ENCODE measurements around the gene APOL1. TPM values are rescaled to one million over a fixed set of nuclear protein-coding genes. Genes with fewer than 3 reads are reported as not detected.
"Not testable (repeated sequence)": the region's sequence is repeated elsewhere in the genome, so short reads cannot be mapped to it uniquely, and the experiment has no call there.

The APOL1 gene
- total and polyA plus RNA-seq, 7 experiments from 2014 or later = 6.2 to 91.1 (median 17.8) TPM

DNA sequence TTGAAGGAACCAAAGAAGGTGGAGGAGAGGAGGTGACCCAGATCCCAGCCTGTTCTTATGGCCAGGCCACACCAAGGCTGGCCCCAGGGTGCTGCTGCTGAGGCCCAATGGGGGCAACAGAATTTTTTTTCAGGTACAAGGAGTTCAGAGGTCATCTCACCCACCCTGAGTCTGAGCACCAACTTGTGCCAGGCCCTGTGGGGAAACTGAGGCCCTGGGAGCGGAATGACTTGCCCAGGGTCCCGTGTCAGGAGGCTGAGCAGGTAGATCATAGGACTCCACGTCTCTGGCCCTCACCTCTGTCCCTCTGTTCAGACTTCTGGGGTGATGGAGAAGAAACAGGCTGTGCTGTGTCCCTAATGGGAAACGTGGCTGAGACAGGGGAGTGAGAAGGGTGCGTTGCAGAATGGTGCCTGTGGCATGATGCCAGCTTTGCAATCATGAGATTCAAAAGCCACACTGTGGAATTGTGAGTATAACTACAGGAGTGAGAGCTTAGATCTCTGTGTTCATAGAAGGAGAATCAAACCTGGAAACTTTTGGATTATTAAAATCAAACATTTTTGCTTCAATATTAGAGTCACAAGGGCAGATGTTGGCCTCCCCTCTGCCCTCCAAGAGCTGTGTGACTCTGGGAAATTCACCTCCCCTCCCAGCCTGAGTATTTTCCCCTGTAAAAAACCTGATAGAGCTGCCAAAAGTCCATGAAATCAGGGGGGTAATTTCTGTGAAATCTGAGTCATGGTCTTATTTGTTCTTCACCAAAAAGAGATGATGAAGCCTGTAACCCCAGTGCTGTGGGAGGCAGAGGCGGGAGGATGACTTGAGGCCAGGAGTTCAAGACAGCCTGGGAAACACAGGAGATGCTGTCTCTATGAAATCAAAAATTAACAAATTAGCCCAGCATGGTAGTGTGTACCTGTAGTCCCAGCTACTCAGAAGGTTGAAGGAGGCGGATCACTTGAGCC lies 874 bp downstream of the APOL1 start:
- H3K9me3 ChIP-seq (ENCODE audit: control insufficient read depth in 2 of 3, low read length in 3 of 3) = no peaks in the 10 kb centered on the region
- peaks cover 0 to 5% (median 0%) of the 10 kb centered on the region in 11 donors for H3K9me3 Mint-ChIP-seq
- H3K4me1 Mint-ChIP-seq = peaks cover 40 to 65% (median 54%) of the 10 kb centered on the region in 7 donors
- H3K4me1 ChIP-seq (ENCODE audit: control insufficient read depth in 2 of 2, insufficient read depth in 2 of 2, low read length in 2 of 2) = peaks cover 15 to 29% of the 10 kb centered on the region in 2 donors
- CTCF ChIA-PET = interaction anchor here (0.5 to 1.9 kb wide), 4 partner anchors 15 to 226 kb away, joined by 3 to 11 read pairs (median 6); partner anchors contain the start of gene APOL2
- peak overlapping the region; percentile 92 for H3K4me3 ChIP-seq (ENCODE audit: low read length)
- ATAC-seq (no peak), DNase-seq (peak in 1 of 9 donors; percentile 49)
- H3K27me3 Mint-ChIP-seq = no peaks in the 10 kb centered on the region
- peak overlapping the region; percentile 73 for H3K27ac ChIP-seq (ENCODE audit: low read depth, low read length)
- peaks cover 18 to 30% (median 26%) of the 10 kb centered on the region in 5 donors for H3K36me3 Mint-ChIP-seq
- POLR2A ChIA-PET = interaction anchor here (0.9 to 3.5 kb wide), 3 partner anchors 14 to 275 kb away, joined by 3 to 24 read pairs (median 3); partner anchors contain the start of genes APOL2 and EIF3D
- peak overlapping the region; percentile 85 to 99 (median 96) for H3K4me3 Mint-ChIP-seq
- intact Hi-C loops (cut with micrococcal nuclease) = loop anchor here (1.0 kb wide), 1 partner anchor 15 kb away; the partner anchor contains the start of gene APOL2 (in 2 of the 2)
- peak overlapping the region; percentile 87 to 98 (median 93) for H3K27ac Mint-ChIP-seq
- peaks cover 0 to 22% (median 0%) of the 10 kb centered on the region in 3 experiments for H3K36me3 ChIP-seq (ENCODE audit: control insufficient read depth in 2 of 3, insufficient read depth in 3 of 3, low read length in 3 of 3)
- H3K27me3 ChIP-seq (ENCODE audit: control insufficient read depth in 2 of 2, insufficient read depth in 2 of 2, low read length in 2 of 2) = no peaks in the 10 kb centered on the region

DNA sequence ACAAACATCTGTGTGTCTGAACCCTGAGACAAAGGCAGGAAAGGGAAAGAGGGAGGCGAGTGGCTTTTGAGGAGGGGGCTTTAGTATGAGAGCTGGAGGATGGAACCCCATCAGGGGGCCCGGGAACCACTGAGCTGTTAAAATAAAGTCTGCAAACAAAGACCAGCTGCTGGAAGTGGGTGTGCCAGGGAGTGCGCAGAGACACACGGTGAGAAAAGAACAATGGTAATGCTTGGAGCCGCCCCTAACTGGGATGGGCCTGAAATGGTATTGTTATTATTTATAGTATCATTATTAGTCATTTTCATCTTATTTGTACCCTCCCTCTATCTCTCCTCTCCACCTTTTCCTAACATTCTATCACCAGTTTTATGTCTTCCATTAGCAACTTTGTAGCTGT lies 2.6 kb downstream of the APOL1 start:
- intact Hi-C loops (cut with micrococcal nuclease); ATAC-seq; H3K4me3 ChIP-seq (ENCODE audit: low read length); H3K27me3 ChIP-seq (ENCODE audit: control insufficient read depth in 2 of 2, insufficient read depth in 2 of 2, low read length in 2 of 2); H3K27me3 Mint-ChIP-seq; DNase-seq; H3K9me3 Mint-ChIP-seq; H3K27ac ChIP-seq (ENCODE audit: low read depth, low read length); H3K9me3 ChIP-seq (ENCODE audit: control insufficient read depth in 2 of 3, low read length in 3 of 3): not testable (repeated sequence)
- Mint-ChIP-seq H3K4me1 (peaks cover 46 to 73% (median 59%) of the 10 kb centered on the region in 7 donors), H3K36me3 (peaks cover 13 to 36% (median 29%) of the 10 kb centered on the region in 5 donors), H3K4me3 (peak overlapping the region in 9 of 10 donors; percentile 7 to 99 (median 64)), H3K27ac (peak overlapping the region in 7 of 9 donors; percentile 23 to 83 (median 44))
- peaks cover 19 to 34% of the 10 kb centered on the region in 2 donors for H3K4me1 ChIP-seq (ENCODE audit: control insufficient read depth in 2 of 2, insufficient read depth in 2 of 2, low read length in 2 of 2)
- ChIA-PET CTCF (interaction anchor here (1.4 kb wide), 1 partner anchor 16 kb away, joined by 7 read pairs; the partner anchor contains the start of gene APOL2), POLR2A (interaction anchor here (3.5 kb wide), 1 partner anchor 16 kb away, joined by 24 read pairs; the partner anchor contains the start of gene APOL2)
- peaks cover 3 to 37% (median 7%) of the 10 kb centered on the region in 3 experiments for H3K36me3 ChIP-seq (ENCODE audit: control insufficient read depth in 2 of 3, insufficient read depth in 3 of 3, low read length in 3 of 3)

GRCh38 chr22:36256478-36256877 lies 3.5 kb downstream of the APOL1 start:
- Histone ChIP-seq H3K36me3 (ENCODE audit: control insufficient read depth in 2 of 3, insufficient read depth in 3 of 3, low read length in 3 of 3) (peaks cover 11 to 46% (median 13%) of the 10 kb centered on the region in 3 experiments), H3K9me3 (ENCODE audit: control insufficient read depth in 2 of 3, low read length in 3 of 3) (no peaks in the 10 kb centered on the region), H3K4me3 (ENCODE audit: low read length) (no peak overlapping the region), H3K27me3 (ENCODE audit: control insufficient read depth in 2 of 2, insufficient read depth in 2 of 2, low read length in 2 of 2) (no peaks in the 10 kb centered on the region), H3K4me1 (ENCODE audit: control insufficient read depth in 2 of 2, insufficient read depth in 2 of 2, low read length in 2 of 2) (peaks cover 19 to 34% of the 10 kb centered on the region in 2 donors), H3K27ac (ENCODE audit: low read depth, low read length) (no peak overlapping the region)
- ATAC-seq (no peak), DNase-seq (peak in 1 of 9 donors; percentile 18)
- intact Hi-C loops (cut with micrococcal nuclease) = no loop called here
- H3K9me3 Mint-ChIP-seq = no peaks in the 10 kb centered on the region
- no peaks in the 10 kb centered on the region for H3K27me3 Mint-ChIP-seq
- peaks cover 13 to 43% (median 31%) of the 10 kb centered on the region in 5 donors for H3K36me3 Mint-ChIP-seq
- ChIA-PET POLR2A (no interaction called here), CTCF (interaction anchor here (0.6 kb wide), 1 partner anchor 8 kb away, joined by 3 read pairs; no protein-coding TSS in a partner anchor)
- H3K27ac Mint-ChIP-seq = peak overlapping the region in 5 of 9 donors; percentile 44 to 83 (median 67)
- H3K4me3 Mint-ChIP-seq = peak overlapping the region in 3 of 10 donors; percentile 47 to 94 (median 64)
- H3K4me1 Mint-ChIP-seq = peaks cover 46 to 73% (median 59%) of the 10 kb centered on the region in 7 donors

DNA sequence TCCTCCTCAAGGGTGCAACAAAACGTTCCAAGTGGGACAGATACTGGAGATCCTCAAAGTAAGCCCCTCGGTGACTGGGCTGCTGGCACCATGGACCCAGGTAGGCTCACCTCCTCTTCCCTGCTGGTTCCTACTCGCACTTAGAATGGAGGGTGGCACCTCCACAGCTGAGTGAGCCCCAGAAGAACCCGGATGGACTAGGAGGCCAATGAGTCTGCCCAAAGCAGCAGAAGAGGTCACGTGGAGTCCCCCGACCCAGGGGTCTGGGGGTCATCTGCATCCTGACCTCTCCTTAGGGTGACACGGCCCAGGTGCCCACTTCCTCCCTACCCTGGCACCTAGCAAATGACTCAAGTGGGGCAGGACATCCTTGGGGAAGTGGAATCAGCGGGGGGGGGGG lies 4.4 kb downstream of the APOL1 start:
- Histone ChIP-seq H3K9me3 (ENCODE audit: control insufficient read depth in 2 of 3, low read length in 3 of 3) (no peaks in the 10 kb centered on the region), H3K27me3 (ENCODE audit: control insufficient read depth in 2 of 2, insufficient read depth in 2 of 2, low read length in 2 of 2) (no peaks in the 10 kb centered on the region), H3K36me3 (ENCODE audit: control insufficient read depth in 2 of 3, insufficient read depth in 3 of 3, low read length in 3 of 3) (peaks cover 14 to 55% (median 20%) of the 10 kb centered on the region in 3 experiments), H3K4me3 (ENCODE audit: low read length) (no peak overlapping the region), H3K27ac (ENCODE audit: low read depth, low read length) (no peak overlapping the region), H3K4me1 (ENCODE audit: control insufficient read depth in 2 of 2, insufficient read depth in 2 of 2, low read length in 2 of 2) (peaks cover 19 to 34% of the 10 kb centered on the region in 2 donors)
- ChIA-PET POLR2A (no interaction called here), CTCF (interaction anchor here (0.6 kb wide), 1 partner anchor 128 kb away, joined by 3 read pairs; no protein-coding TSS in a partner anchor)
- Mint-ChIP-seq H3K27ac (no peak overlapping the region), H3K9me3 (no peaks in the 10 kb centered on the region), H3K27me3 (no peaks in the 10 kb centered on the region), H3K36me3 (peaks cover 13 to 49% (median 35%) of the 10 kb centered on the region in 5 donors), H3K4me1 (peaks cover 46 to 68% (median 59%) of the 10 kb centered on the region in 7 donors), H3K4me3 (no peak overlapping the region)
- intact Hi-C loops (cut with micrococcal nuclease) = no loop called here
- ATAC-seq (no peak), DNase-seq (peak in 1 of 9 donors; percentile 19)

DNA sequence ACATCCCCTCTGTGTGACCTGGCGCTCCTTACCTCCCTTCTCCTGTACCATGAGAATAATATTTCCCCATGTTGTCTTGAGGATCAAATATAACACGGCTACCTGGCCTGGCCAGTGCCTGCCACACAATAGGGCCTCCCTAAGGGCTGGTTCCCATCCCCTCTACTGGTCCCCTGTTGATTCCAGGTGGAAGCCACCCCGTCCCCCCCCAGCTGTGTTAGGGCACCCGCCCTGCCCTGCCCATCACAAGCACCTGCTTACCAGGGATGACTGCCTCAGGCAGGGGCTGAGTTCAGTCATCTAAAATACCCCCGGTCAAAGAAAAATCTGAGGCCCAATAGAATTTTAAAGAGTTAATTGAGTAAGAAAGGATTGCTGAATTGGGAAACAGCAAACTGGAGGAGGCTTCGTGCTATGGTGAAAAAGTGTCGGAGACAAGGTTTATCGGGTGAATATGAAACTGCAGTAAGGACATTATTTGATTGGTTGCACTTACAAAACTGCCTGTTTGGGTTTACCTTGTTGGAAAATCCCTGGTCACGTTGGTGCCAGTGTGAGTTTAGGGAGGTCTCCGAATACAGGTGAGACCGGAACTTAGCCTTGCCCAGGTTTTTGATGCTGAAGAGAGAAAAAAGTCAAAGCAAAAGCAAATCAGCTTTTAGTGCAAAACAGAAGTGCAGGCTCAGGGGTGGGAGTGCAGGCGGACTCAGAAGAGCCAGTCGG lies 5.2 kb downstream of the APOL1 start:
- no peaks in the 10 kb centered on the region for H3K9me3 ChIP-seq (ENCODE audit: control insufficient read depth in 2 of 3, low read length in 3 of 3)
- no peak overlapping the region for H3K27ac ChIP-seq (ENCODE audit: low read depth, low read length)
- H3K4me3 ChIP-seq (ENCODE audit: low read length) = no peak overlapping the region
- DNase-seq (peak in 1 of 9 donors; percentile 16), ATAC-seq (no peak)
- peaks cover 19 to 31% of the 10 kb centered on the region in 2 donors for H3K4me1 ChIP-seq (ENCODE audit: control insufficient read depth in 2 of 2, insufficient read depth in 2 of 2, low read length in 2 of 2)
- ChIA-PET POLR2A (interaction anchor here (0.7 kb wide), 1 partner anchor 126 kb away, joined by 3 read pairs; no protein-coding TSS in a partner anchor), CTCF (interaction anchor here (1.3 kb wide), 1 partner anchor 9 kb away, joined by 3 read pairs; no protein-coding TSS in a partner anchor)
- H3K9me3 Mint-ChIP-seq = no peaks in the 10 kb centered on the region
- H3K4me1 Mint-ChIP-seq = peaks cover 41 to 61% (median 51%) of the 10 kb centered on the region in 7 donors
- peaks cover 14 to 63% (median 20%) of the 10 kb centered on the region in 3 experiments for H3K36me3 ChIP-seq (ENCODE audit: control insufficient read depth in 2 of 3, insufficient read depth in 3 of 3, low read length in 3 of 3)
- intact Hi-C loops (cut with micrococcal nuclease) = no loop called here
- no peaks in the 10 kb centered on the region for H3K27me3 ChIP-seq (ENCODE audit: control insufficient read depth in 2 of 2, insufficient read depth in 2 of 2, low read length in 2 of 2)
- peak overlapping the region in 6 of 10 donors; percentile 7 to 78 (median 20) for H3K4me3 Mint-ChIP-seq
- H3K27me3 Mint-ChIP-seq = no peaks in the 10 kb centered on the region
- peaks cover 13 to 55% (median 36%) of the 10 kb centered on the region in 5 donors for H3K36me3 Mint-ChIP-seq
- peak overlapping the region in 7 of 9 donors; percentile 4 to 86 (median 68) for H3K27ac Mint-ChIP-seq

All from naive thymus-derived CD4-positive, alpha-beta T cell (primary cell).